PC-3 (cell line): ENCODE measurements around the gene MXD1. TPM values are rescaled to one million over a fixed set of nuclear protein-coding genes. Genes with fewer than 3 reads are reported as not detected.

Experiments used
- ATAC-seq: fragments of 200-7000 bp; cut with Tn5 transposase; 2 replicates; pipeline ENCODE4 v1.9.1; 2020; ENCODE audit warnings: mild to moderate bottlenecking, moderate library complexity
- BruUV-seq: library from RNA; stranded (reverse); fragments of 400-500 nt; replicated peaks from 2 replicates; lab custom pipeline; 2021; lab: Mats Ljungman, UMichigan
- CTCF ChIA-PET: fragments of 300-600 bp; sonication (Branson Sonifier 250); formaldehyde crosslinking; loops from one replicate; lab custom pipeline; 2022; ENCODE audit warnings: antibody characterized with exemption; lab: Charles Lee
- POLR2A ChIA-PET: fragments of 300-600 bp; sonication (Branson Sonifier 250); formaldehyde crosslinking; loops from one replicate; lab custom pipeline; 2022; ENCODE audit warnings: antibody characterized with exemption; ENCODE audit not compliant: unreplicated experiment; lab: Charles Lee
- DNase-seq: peaks from one replicate; pipeline ENCODE4 v3.0.0-alpha.2; 2015
- H2AFZ ChIP-seq: fragments of 300-600 bp; sonication (generic); 2 replicates; pipeline ENCODE4 v1.6.0; 2016; ENCODE audit warnings: antibody characterized with exemption, low read length
- H3F3A ChIP-seq: fragments of 300-600 bp; sonication (generic); one replicate; pipeline ENCODE4 v1.6.0; 2017; ENCODE audit warnings: antibody characterized with exemption, low read length, control low read depth, mild to moderate bottlenecking; ENCODE audit not compliant: unreplicated experiment
- H3K27ac ChIP-seq: fragments of 300-600 bp; sonication (generic); 2 replicates; pipeline ENCODE4 v1.5.1; 2016; ENCODE audit warnings: mild to moderate bottlenecking, low read length
- H3K27me3 ChIP-seq: fragments of 300-600 bp; sonication (generic); 2 replicates; pipeline ENCODE4 v1.6.1; 2016; ENCODE audit warnings: low read length, mixed read lengths
- H3K36me3 ChIP-seq: fragments of 300-600 bp; sonication (generic); 2 replicates; pipeline ENCODE4 v1.6.1; 2016; ENCODE audit warnings: low read depth, mixed run types, low read length, mixed read lengths
- H3K4me1 ChIP-seq: fragments of 300-600 bp; sonication (generic); 2 replicates; pipeline ENCODE4 v1.5.1; 2016; ENCODE audit warnings: low read length; ENCODE audit not compliant: insufficient read depth
- H3K4me2 ChIP-seq: fragments of 300-600 bp; sonication (generic); 2 replicates; pipeline ENCODE4 v1.6.0; 2016; ENCODE audit warnings: low read length
- H3K4me3 ChIP-seq: fragments of 300-600 bp; sonication (generic); 2 replicates; pipeline ENCODE4 v1.5.1; 2016; ENCODE audit warnings: mild to moderate bottlenecking, low read length, mixed read lengths
- H3K79me2 ChIP-seq: fragments of 300-600 bp; sonication (generic); 2 replicates; pipeline ENCODE4 v1.6.1; 2017; ENCODE audit warnings: low read length, mixed read lengths
- H3K9ac ChIP-seq: fragments of 300-600 bp; sonication (generic); 2 replicates; pipeline ENCODE4 v1.6.0; 2016; ENCODE audit warnings: mild to moderate bottlenecking, low read length
- H3K9me2 ChIP-seq: fragments of 300-600 bp; sonication (generic); replicated peaks from 2 replicates; pipeline ENCODE4 v1.6.1; 2016; ENCODE audit warnings: mixed run types, low read length, mixed read lengths
- H3K9me3 ChIP-seq: fragments of 300-600 bp; sonication (generic); 2 replicates; pipeline ENCODE4 v1.6.1; 2016; ENCODE audit warnings: low read length, mixed read lengths
- H4K20me1 ChIP-seq: fragments of 300-600 bp; sonication (generic); 2 replicates; pipeline ENCODE4 v1.6.1; 2016; ENCODE audit warnings: low read length, mixed read lengths
- CTCF ChIP-seq: fragments of 300-600 bp; sonication (generic); conservative IDR thresholded peaks from 2 replicates; pipeline ENCODE4 v1.5.1; 2017; ENCODE audit warnings: antibody characterized with exemption, low read depth, mild to moderate bottlenecking, low read length
- EZH2 ChIP-seq: fragments of 300-600 bp; sonication (generic); IDR thresholded peaks from one replicate; pipeline ENCODE4 v1.6.1; 2017; ENCODE audit warnings: antibody characterized with exemption, mild to moderate bottlenecking, low read length; ENCODE audit not compliant: unreplicated experiment
- EZH2phosphoT487 ChIP-seq: fragments of 300-600 bp; sonication (generic); IDR thresholded peaks from 2 replicates; pipeline ENCODE4 v1.6.1; 2018; ENCODE audit warnings: mild to moderate bottlenecking, antibody characterized with exemption, low read length, borderline replicate concordance
- intact Hi-C: fragments of 100-400 bp; cut with micrococcal nuclease; formaldehyde crosslinking; loops from 2 replicates; pipeline ENCODE4 v1.9.0; 2023
- total RNA-seq: library from RNA; depleted of rRNA; stranded (reverse); fragments of >200 nt; gene quantifications from 2 replicates; pipeline ENCODE4 v1.2.3, GENCODE V29; 2014

Gene MXD1
- total RNA-seq, 1 experiment from 2014 or later, result 6.8 TPM

GRCh38 chr2:69979902-69980807, 65.2 kb downstream of the MXD1 start:
- no peak overlapping the region for H3K4me3 ChIP-seq
- H3K4me1 ChIP-seq, result no peaks in the 10 kb centered on the region
- intact Hi-C loops, result no loop called here
- BruUV-seq, result no TSS peak
- no peaks in the 10 kb centered on the region for H3K27me3 ChIP-seq
- no peak overlapping the region for H2AFZ ChIP-seq
- DNase-seq, result peak; percentile 11
- no peaks in the 10 kb centered on the region for H3K9me3 ChIP-seq
- peak; percentile 24; the same call in 1 of the 2 replicates for ATAC-seq
- H3K4me2 ChIP-seq, result no peak overlapping the region
- ChIA-PET CTCF (no interaction called here), POLR2A (interaction anchor here (0.6 kb wide), 1 partner anchor 746 kb away, joined by 5 read pairs; no protein-coding TSS in a partner anchor)
- no peaks in the 10 kb centered on the region for H3F3A ChIP-seq
- no peaks in the 10 kb centered on the region for H4K20me1 ChIP-seq
- no peak overlapping the region for H3K9ac ChIP-seq
- H3K9me2 ChIP-seq, result no peaks in the 10 kb centered on the region
- no peaks in the 10 kb centered on the region for H3K79me2 ChIP-seq
- no peak overlapping the region for H3K27ac ChIP-seq
- no peak for TF ChIP-seq EZH2
- TF ChIP-seq CTCF, result no peak
- TF ChIP-seq EZH2phosphoT487, result no peak
- H3K36me3 ChIP-seq, result no peaks in the 10 kb centered on the region

GRCh38 chr2:69983392-69983966, 68.6 kb downstream of the MXD1 start:
- no peak for ATAC-seq
- no peak overlapping the region for H3K9ac ChIP-seq
- H3K79me2 ChIP-seq, result no peaks in the 10 kb centered on the region
- H3K27me3 ChIP-seq, result no peaks in the 10 kb centered on the region
- H2AFZ ChIP-seq, result no peak overlapping the region
- H3F3A ChIP-seq, result no peaks in the 10 kb centered on the region
- no TSS peak for BruUV-seq
- intact Hi-C loops, result no loop called here
- H3K4me1 ChIP-seq, result peaks cover 1% of the 10 kb centered on the region
- no peak overlapping the region for H3K4me2 ChIP-seq
- no peak overlapping the region for H3K27ac ChIP-seq
- TF ChIP-seq EZH2phosphoT487 (no peak), CTCF (no peak), EZH2 (no peak)
- no peak for DNase-seq
- H3K4me3 ChIP-seq, result no peak overlapping the region
- H3K9me2 ChIP-seq, result no peaks in the 10 kb centered on the region
- H3K36me3 ChIP-seq, result no peaks in the 10 kb centered on the region
- no peaks in the 10 kb centered on the region for H3K9me3 ChIP-seq
- POLR2A ChIA-PET, result no interaction called here
- H4K20me1 ChIP-seq, result no peaks in the 10 kb centered on the region
- CTCF ChIA-PET, result no interaction called here

DNA sequence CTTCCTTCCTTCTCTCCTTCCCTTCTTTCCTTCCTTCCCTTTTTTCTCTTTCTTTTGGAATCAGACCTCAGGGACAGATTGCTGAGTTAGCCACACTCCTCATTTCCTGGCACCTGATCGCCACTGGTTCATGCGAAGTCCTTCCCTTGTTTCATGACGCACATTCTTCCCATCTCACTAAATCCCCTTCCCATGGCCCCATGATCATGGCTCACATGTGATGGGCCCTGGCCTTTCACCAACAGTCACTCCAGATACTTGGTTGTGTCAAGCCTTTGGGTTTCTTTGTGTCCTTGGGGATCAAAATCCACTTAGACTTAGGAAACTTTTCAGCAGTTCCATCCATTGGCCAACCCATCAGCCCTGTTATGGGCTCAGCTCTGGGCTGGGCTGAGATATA, 70.3 kb downstream of the MXD1 start:
- H3K4me1 ChIP-seq, result peaks cover 17% of the 10 kb centered on the region
- ChIA-PET POLR2A (no interaction called here), CTCF (no interaction called here)
- BruUV-seq, result no TSS peak
- no peaks in the 10 kb centered on the region for H3K36me3 ChIP-seq
- no peak for DNase-seq
- no peaks in the 10 kb centered on the region for H4K20me1 ChIP-seq
- TF ChIP-seq CTCF, result no peak
- TF ChIP-seq EZH2phosphoT487, result no peak
- TF ChIP-seq EZH2, result no peak
- H3K4me3 ChIP-seq, result no peak overlapping the region
- H3K79me2 ChIP-seq, result no peaks in the 10 kb centered on the region
- ATAC-seq, result no peak
- H3K27me3 ChIP-seq, result no peaks in the 10 kb centered on the region
- no peaks in the 10 kb centered on the region for H3K9me3 ChIP-seq
- H3K9ac ChIP-seq, result no peak overlapping the region
- no peaks in the 10 kb centered on the region for H3K9me2 ChIP-seq
- H3K4me2 ChIP-seq, result no peak overlapping the region
- no peaks in the 10 kb centered on the region for H3F3A ChIP-seq
- no peak overlapping the region for H2AFZ ChIP-seq
- intact Hi-C loops, result loop anchor here (5.0 kb wide), 1 partner anchor 53 kb away; no protein-coding TSS in a partner anchor
- no peak overlapping the region for H3K27ac ChIP-seq
